ENCODE data around the gene FUOM.
"Not testable (repeated sequence)": the region's sequence is repeated elsewhere in the genome, so short reads cannot be mapped to it uniquely, and the experiment has no call there.

FUOM gene

GRCh38 chr10:133375357-133376115, 17.7 kb upstream of the FUOM start:
- H3K9ac ChIP-seq (ENCODE audit: low read length): no peak overlapping the region

GRCh38 chr10:133373174-133374090, 15.6 kb upstream of the FUOM start, which contains the start of gene ECHS1:
Gene ECHS1, minus strand, starts transcription at chr10:133373354. Its CDS starts 21 bp downstream, at chr10:133373333.
- Histone ChIP-seq H3K4me3 (ENCODE audit: low read depth in 1 of 2, low read length in 2 of 2) (peak within 1 kb of the TSS; percentile 41 to 77), H3K27ac (ENCODE audit: low read depth, low read length) (peak within 1 kb of the TSS; percentile 80), H3K27me3 (ENCODE audit: control insufficient read depth in 1 of 2, insufficient read depth in 2 of 2, low read length in 2 of 2) (no peaks in the 10 kb centered on the region), H3K9me3 (ENCODE audit: low read length) (no peaks in the 10 kb centered on the region), H3K36me3 (ENCODE audit: insufficient read depth, low read length) (peaks cover 24% of the 10 kb centered on the region), H3K9ac (ENCODE audit: low read length) (no peak within 1 kb of the TSS), H3K4me1 (ENCODE audit: insufficient read depth, low read length) (peaks cover 7% of the 10 kb centered on the region)

More at GRCh38 chr10:133375357-133376115, 17.7 kb upstream of the FUOM start:
- no peak overlapping the region for H3K27ac ChIP-seq (ENCODE audit: low read depth, low read length)
- H3K36me3 ChIP-seq (ENCODE audit: insufficient read depth, low read length): peaks cover 3% of the 10 kb centered on the region
- H3K4me1 ChIP-seq (ENCODE audit: insufficient read depth, low read length): peaks cover 11% of the 10 kb centered on the region
- no peaks in the 10 kb centered on the region for H3K9me3 ChIP-seq (ENCODE audit: low read length)
- no peak overlapping the region for H3K4me3 ChIP-seq (ENCODE audit: low read depth in 1 of 2, low read length in 2 of 2)
- no peaks in the 10 kb centered on the region for H3K27me3 ChIP-seq (ENCODE audit: control insufficient read depth in 1 of 2, insufficient read depth in 2 of 2, low read length in 2 of 2)

GRCh38 chr10:133372507-133372906, 14.7 kb upstream of the FUOM start:
- Histone ChIP-seq H3K9me3 (ENCODE audit: low read length) (no peaks in the 10 kb centered on the region), H3K4me1 (ENCODE audit: insufficient read depth, low read length) (peaks cover 2% of the 10 kb centered on the region), H3K27ac (ENCODE audit: low read depth, low read length) (no peak overlapping the region), H3K27me3 (ENCODE audit: control insufficient read depth in 1 of 2, insufficient read depth in 2 of 2, low read length in 2 of 2) (no peaks in the 10 kb centered on the region), H3K36me3 (ENCODE audit: insufficient read depth, low read length) (peaks cover 27% of the 10 kb centered on the region), H3K4me3 (ENCODE audit: low read depth in 1 of 2, low read length in 2 of 2) (peak overlapping the region in 1 of 2 donors; percentile 35), H3K9ac (ENCODE audit: low read length) (no peak overlapping the region)

GRCh38 chr10:133370030-133370786, 12.4 kb upstream of the FUOM start:
- H3K9ac ChIP-seq (ENCODE audit: low read length): no peak overlapping the region
- H3K4me1 ChIP-seq (ENCODE audit: insufficient read depth, low read length): no peaks in the 10 kb centered on the region
- H3K4me3 ChIP-seq (ENCODE audit: low read depth in 1 of 2, low read length in 2 of 2): no peak overlapping the region
- no peak overlapping the region for H3K27ac ChIP-seq (ENCODE audit: low read depth, low read length)
- H3K9me3 ChIP-seq (ENCODE audit: low read length): no peaks in the 10 kb centered on the region
- H3K27me3 ChIP-seq (ENCODE audit: control insufficient read depth in 1 of 2, insufficient read depth in 2 of 2, low read length in 2 of 2): no peaks in the 10 kb centered on the region
- H3K36me3 ChIP-seq (ENCODE audit: insufficient read depth, low read length): peaks cover 41% of the 10 kb centered on the region

- no peaks in the 10 kb centered on the region for H3K4me1 ChIP-seq (ENCODE audit: insufficient read depth, low read length)
- peaks cover 53% of the 10 kb centered on the region for H3K36me3 ChIP-seq (ENCODE audit: insufficient read depth, low read length)
- H3K9me3 ChIP-seq (ENCODE audit: low read length): no peaks in the 10 kb centered on the region
- H3K27ac ChIP-seq (ENCODE audit: low read depth, low read length): no peak overlapping the region
- no peak overlapping the region for H3K9ac ChIP-seq (ENCODE audit: low read length)
- no peaks in the 10 kb centered on the region for H3K27me3 ChIP-seq (ENCODE audit: control insufficient read depth in 1 of 2, insufficient read depth in 2 of 2, low read length in 2 of 2)
- H3K4me3 ChIP-seq (ENCODE audit: low read depth in 1 of 2, low read length in 2 of 2): no peak overlapping the region
Measured at GRCh38 chr10:133368153-133368552, 10.3 kb upstream of the FUOM start.

GRCh38 chr10:133367461-133367860, 9.6 kb upstream of the FUOM start:
- not testable (repeated sequence) for H3K9ac ChIP-seq (ENCODE audit: low read length); H3K4me3 ChIP-seq (ENCODE audit: low read depth in 1 of 2, low read length in 2 of 2); H3K27me3 ChIP-seq (ENCODE audit: control insufficient read depth in 1 of 2, insufficient read depth in 2 of 2, low read length in 2 of 2); H3K27ac ChIP-seq (ENCODE audit: low read depth, low read length); H3K9me3 ChIP-seq (ENCODE audit: low read length); H3K4me1 ChIP-seq (ENCODE audit: insufficient read depth, low read length)
- peaks cover 60% of the 10 kb centered on the region for H3K36me3 ChIP-seq (ENCODE audit: insufficient read depth, low read length)

GRCh38 chr10:133366751-133367150, 8.9 kb upstream of the FUOM start:
- Histone ChIP-seq H3K4me3 (ENCODE audit: low read depth in 1 of 2, low read length in 2 of 2) (no peak overlapping the region), H3K27ac (ENCODE audit: low read depth, low read length) (no peak overlapping the region), H3K9me3 (ENCODE audit: low read length) (no peaks in the 10 kb centered on the region), H3K36me3 (ENCODE audit: insufficient read depth, low read length) (peaks cover 61% of the 10 kb centered on the region), H3K9ac (ENCODE audit: low read length) (no peak overlapping the region), H3K4me1 (ENCODE audit: insufficient read depth, low read length) (no peaks in the 10 kb centered on the region), H3K27me3 (ENCODE audit: control insufficient read depth in 1 of 2, insufficient read depth in 2 of 2, low read length in 2 of 2) (no peaks in the 10 kb centered on the region)

GRCh38 chr10:133366130-133366478, 8.3 kb upstream of the FUOM start:
- Histone ChIP-seq H3K4me3 (ENCODE audit: low read depth in 1 of 2, low read length in 2 of 2) (no peak overlapping the region), H3K9ac (ENCODE audit: low read length) (no peak overlapping the region), H3K9me3 (ENCODE audit: low read length) (no peaks in the 10 kb centered on the region), H3K27me3 (ENCODE audit: control insufficient read depth in 1 of 2, insufficient read depth in 2 of 2, low read length in 2 of 2) (no peaks in the 10 kb centered on the region), H3K27ac (ENCODE audit: low read depth, low read length) (no peak overlapping the region), H3K4me1 (ENCODE audit: insufficient read depth, low read length) (no peaks in the 10 kb centered on the region), H3K36me3 (ENCODE audit: insufficient read depth, low read length) (peaks cover 61% of the 10 kb centered on the region)

GRCh38 chr10:133365461-133366129, 7.8 kb upstream of the FUOM start:
- H3K27me3 ChIP-seq (ENCODE audit: control insufficient read depth in 1 of 2, insufficient read depth in 2 of 2, low read length in 2 of 2): no peaks in the 10 kb centered on the region
- no peaks in the 10 kb centered on the region for H3K4me1 ChIP-seq (ENCODE audit: insufficient read depth, low read length)
- peaks cover 59% of the 10 kb centered on the region for H3K36me3 ChIP-seq (ENCODE audit: insufficient read depth, low read length)
- no peak overlapping the region for H3K4me3 ChIP-seq (ENCODE audit: low read depth in 1 of 2, low read length in 2 of 2)
- no peak overlapping the region for H3K9ac ChIP-seq (ENCODE audit: low read length)
- H3K27ac ChIP-seq (ENCODE audit: low read depth, low read length): no peak overlapping the region
- H3K9me3 ChIP-seq (ENCODE audit: low read length): no peaks in the 10 kb centered on the region

- Histone ChIP-seq H3K4me3 (ENCODE audit: low read depth in 1 of 2, low read length in 2 of 2) (no peak overlapping the region), H3K4me1 (ENCODE audit: insufficient read depth, low read length) (no peaks in the 10 kb centered on the region), H3K9me3 (ENCODE audit: low read length) (no peaks in the 10 kb centered on the region), H3K27ac (ENCODE audit: low read depth, low read length) (no peak overlapping the region), H3K36me3 (ENCODE audit: insufficient read depth, low read length) (peaks cover 52% of the 10 kb centered on the region), H3K27me3 (ENCODE audit: control insufficient read depth in 1 of 2, insufficient read depth in 2 of 2, low read length in 2 of 2) (no peaks in the 10 kb centered on the region), H3K9ac (ENCODE audit: low read length) (no peak overlapping the region)
Measured at GRCh38 chr10:133364645-133365431, 7.0 kb upstream of the FUOM start.
